Measurements from ENCODE around the gene AOPEP.

The AOPEP gene

GRCh38 chr9:95120781-95121370, 394.4 kb downstream of the AOPEP start:
- H3K9me3 ChIP-seq (replicated peaks; ENCODE audit: insufficient read depth, low read length): no peaks in the 10 kb centered on the region
- H3K27me3 ChIP-seq (replicated peaks; ENCODE audit: insufficient read depth, low read length): no peaks in the 10 kb centered on the region
- no peaks in the 10 kb centered on the region for H3K9me2 ChIP-seq (replicated peaks; ENCODE audit: insufficient read depth, low read length)
- peaks cover 2% of the 10 kb centered on the region; the same call in 1 of the 2 replicates for H4K20me1 ChIP-seq (ENCODE audit: insufficient read depth, low read length)
- no peak for DNase-seq
- H3F3A ChIP-seq (ENCODE audit: insufficient read depth, low read length): no peaks in the 10 kb centered on the region
- TF ChIP-seq EZH2phosphoT487 (IDR thresholded peaks at IDR 0.05; ENCODE audit: low read length): no peak
- TF ChIP-seq EZH2 (optimal IDR thresholded peaks at IDR 0.05; ENCODE audit: low read depth, low read length): no peak
- no peak for TF ChIP-seq CTCF (IDR thresholded peaks at IDR 0.05; ENCODE audit: low read length)
- H3K4me1 ChIP-seq (ENCODE audit: low read length): no peaks in the 10 kb centered on the region
- H3K27ac ChIP-seq (ENCODE audit: low read length): no peak overlapping the region
- H2AFZ ChIP-seq (ENCODE audit: low read length): no peak overlapping the region
- H3K79me2 ChIP-seq (ENCODE audit: low read length): no peaks in the 10 kb centered on the region
- H3K36me3 ChIP-seq (replicated peaks; ENCODE audit: insufficient read depth, low read length): no peaks in the 10 kb centered on the region
- H3K4me3 ChIP-seq (ENCODE audit: low read length): no peak overlapping the region
- H3K9ac ChIP-seq (ENCODE audit: low read length): no peak overlapping the region
- H3K4me2 ChIP-seq (ENCODE audit: low read depth, low read length): no peak overlapping the region

- Histone ChIP-seq H3K9ac (ENCODE audit: low read length) (no peak overlapping the region), H3F3A (ENCODE audit: insufficient read depth, low read length) (no peaks in the 10 kb centered on the region), H3K27me3 (replicated peaks; ENCODE audit: insufficient read depth, low read length) (no peaks in the 10 kb centered on the region), H3K4me2 (ENCODE audit: low read depth, low read length) (no peak overlapping the region), H3K4me1 (ENCODE audit: low read length) (no peaks in the 10 kb centered on the region), H3K36me3 (replicated peaks; ENCODE audit: insufficient read depth, low read length) (no peaks in the 10 kb centered on the region), H4K20me1 (ENCODE audit: insufficient read depth, low read length) (peaks cover 2% of the 10 kb centered on the region; the same call in 1 of the 2 replicates), H3K27ac (ENCODE audit: low read length) (no peak overlapping the region), H3K9me2 (replicated peaks; ENCODE audit: insufficient read depth, low read length) (no peaks in the 10 kb centered on the region), H3K4me3 (ENCODE audit: low read length) (no peak overlapping the region), H3K9me3 (replicated peaks; ENCODE audit: insufficient read depth, low read length) (no peaks in the 10 kb centered on the region), H3K79me2 (ENCODE audit: low read length) (no peaks in the 10 kb centered on the region), H2AFZ (ENCODE audit: low read length) (no peak overlapping the region)
- DNase-seq: no peak
- no peak for TF ChIP-seq CTCF (IDR thresholded peaks at IDR 0.05; ENCODE audit: low read length)
- TF ChIP-seq EZH2phosphoT487 (IDR thresholded peaks at IDR 0.05; ENCODE audit: low read length): no peak
- no peak for TF ChIP-seq EZH2 (optimal IDR thresholded peaks at IDR 0.05; ENCODE audit: low read depth, low read length)
Observed at GRCh38 chr9:95124582-95125367, 398.3 kb downstream of the AOPEP start.

- no peaks in the 10 kb centered on the region for H3K4me1 ChIP-seq (ENCODE audit: low read length)
- no peak overlapping the region for H3K4me2 ChIP-seq (ENCODE audit: low read depth, low read length)
- H3F3A ChIP-seq (ENCODE audit: insufficient read depth, low read length): no peaks in the 10 kb centered on the region
- no peak for DNase-seq
- H3K27me3 ChIP-seq (replicated peaks; ENCODE audit: insufficient read depth, low read length): no peaks in the 10 kb centered on the region
- H3K27ac ChIP-seq (ENCODE audit: low read length): no peak overlapping the region
- no peaks in the 10 kb centered on the region for H3K9me2 ChIP-seq (replicated peaks; ENCODE audit: insufficient read depth, low read length)
- H3K36me3 ChIP-seq (replicated peaks; ENCODE audit: insufficient read depth, low read length): no peaks in the 10 kb centered on the region
- TF ChIP-seq CTCF (IDR thresholded peaks at IDR 0.05; ENCODE audit: low read length) (no peak), EZH2 (optimal IDR thresholded peaks at IDR 0.05; ENCODE audit: low read depth, low read length) (no peak), EZH2phosphoT487 (IDR thresholded peaks at IDR 0.05; ENCODE audit: low read length) (no peak)
- H3K9me3 ChIP-seq (replicated peaks; ENCODE audit: insufficient read depth, low read length): no peaks in the 10 kb centered on the region
- peaks cover 2% of the 10 kb centered on the region; the same call in 1 of the 2 replicates for H4K20me1 ChIP-seq (ENCODE audit: insufficient read depth, low read length)
- H3K9ac ChIP-seq (ENCODE audit: low read length): no peak overlapping the region
- no peak overlapping the region for H3K4me3 ChIP-seq (ENCODE audit: low read length)
- no peaks in the 10 kb centered on the region for H3K79me2 ChIP-seq (ENCODE audit: low read length)
- no peak overlapping the region for H2AFZ ChIP-seq (ENCODE audit: low read length)
Observed at GRCh38 chr9:95125652-95126051, 399.2 kb downstream of the AOPEP start.

Data from MM.1S (cell line).